ENCODE results near the gene TMEM11. TPM values are rescaled to one million over a fixed set of nuclear protein-coding genes. Genes with fewer than 3 reads are reported as not detected.

The TMEM11 gene
- total RNA-seq, 1 experiment from 2014 or later, result 32.5 TPM

DNA sequence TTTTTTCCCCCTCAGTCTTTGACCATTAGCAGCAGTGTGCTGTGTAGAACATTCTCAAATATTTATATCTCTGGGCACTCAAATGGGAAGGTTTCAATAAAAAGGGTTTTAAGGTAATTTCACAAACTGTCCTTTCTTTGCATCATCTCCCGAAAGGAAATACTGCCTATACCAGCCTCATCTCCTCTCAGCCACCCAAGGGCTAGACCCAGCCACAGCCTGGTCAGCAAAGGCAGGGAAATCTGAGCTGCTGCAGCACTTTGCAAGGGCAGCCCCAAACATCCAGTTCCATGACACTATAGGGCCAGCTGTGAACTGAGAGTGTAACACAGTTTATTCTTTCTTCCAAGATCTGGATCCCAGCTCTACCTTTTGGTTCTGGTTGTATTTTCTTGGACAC lies 28.9 kb downstream of the TMEM11 start:
- H3K27ac ChIP-seq (ENCODE audit: insufficient read length, low read depth, low read length), result no peak overlapping the region
- TF ChIP-seq, protein P1, sequence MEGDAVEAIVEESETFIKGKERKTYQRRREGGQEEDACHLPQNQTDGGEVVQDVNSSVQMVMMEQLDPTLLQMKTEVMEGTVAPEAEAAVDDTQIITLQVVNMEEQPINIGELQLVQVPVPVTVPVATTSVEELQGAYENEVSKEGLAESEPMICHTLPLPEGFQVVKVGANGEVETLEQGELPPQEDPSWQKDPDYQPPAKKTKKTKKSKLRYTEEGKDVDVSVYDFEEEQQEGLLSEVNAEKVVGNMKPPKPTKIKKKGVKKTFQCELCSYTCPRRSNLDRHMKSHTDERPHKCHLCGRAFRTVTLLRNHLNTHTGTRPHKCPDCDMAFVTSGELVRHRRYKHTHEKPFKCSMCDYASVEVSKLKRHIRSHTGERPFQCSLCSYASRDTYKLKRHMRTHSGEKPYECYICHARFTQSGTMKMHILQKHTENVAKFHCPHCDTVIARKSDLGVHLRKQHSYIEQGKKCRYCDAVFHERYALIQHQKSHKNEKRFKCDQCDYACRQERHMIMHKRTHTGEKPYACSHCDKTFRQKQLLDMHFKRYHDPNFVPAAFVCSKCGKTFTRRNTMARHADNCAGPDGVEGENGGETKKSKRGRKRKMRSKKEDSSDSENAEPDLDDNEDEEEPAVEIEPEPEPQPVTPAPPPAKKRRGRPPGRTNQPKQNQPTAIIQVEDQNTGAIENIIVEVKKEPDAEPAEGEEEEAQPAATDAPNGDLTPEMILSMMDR (conservative IDR thresholded peaks at IDR 0.05), result no peak
- H2BK5ac ChIP-seq (ENCODE audit: insufficient read length, low read length), result no peak overlapping the region
- H3K4me3 Mint-ChIP-seq, result no peak overlapping the region
- peaks cover 4% of the 10 kb centered on the region; the same call in 1 of the 2 replicates for H3K4me1 ChIP-seq (ENCODE audit: insufficient read depth, low read length)
- H3K27me3 ChIP-seq (ENCODE audit: insufficient read depth, low read length), result no peaks in the 10 kb centered on the region
- H3K23me2 ChIP-seq (ENCODE audit: insufficient read length, low read depth, low read length, poor library complexity, severe bottlenecking), result no peaks in the 10 kb centered on the region
- no CpG with 5 or more reads among the region's 1 CpG for WGBS (ENCODE audit: extremely low coverage, insufficient read length, low lambda C conversion rate)
- no peaks in the 10 kb centered on the region for H3K79me2 ChIP-seq (ENCODE audit: insufficient read depth, low read length)
- H3K27ac Mint-ChIP-seq, result no peak overlapping the region
- no peaks in the 10 kb centered on the region for H3K9me3 Mint-ChIP-seq
- H3K9me3 ChIP-seq (ENCODE audit: control insufficient read depth, low read depth, low read length), result no peaks in the 10 kb centered on the region
- no peak overlapping the region for H3K4me2 ChIP-seq (ENCODE audit: insufficient read depth, insufficient read length, low read length)
- H3K36me3 Mint-ChIP-seq (ENCODE audit: insufficient read depth in 1 of 3, low read depth in 3 of 3), result peaks cover 2 to 32% (median 20%) of the 10 kb centered on the region in 3 experiments; a peak in 6 of 7 replicates
- H3K56ac ChIP-seq (ENCODE audit: insufficient read length, low read depth, low read length), result no peak overlapping the region
- no peaks in the 10 kb centered on the region for H3K4me1 Mint-ChIP-seq
- H3K27me3 Mint-ChIP-seq (ENCODE audit: low read depth), result no peaks in the 10 kb centered on the region; the same call in 1 of the 2 replicates
- H3K79me1 ChIP-seq (ENCODE audit: insufficient read depth, low read depth, low read length, poor library complexity, severe bottlenecking), result no peaks in the 10 kb centered on the region
- no peak overlapping the region for H3K14ac ChIP-seq (ENCODE audit: insufficient read depth, low read length)
- H3K18ac ChIP-seq (ENCODE audit: insufficient read length, low read depth, low read length), result no peak overlapping the region
- no peak overlapping the region for H2AFZ ChIP-seq (ENCODE audit: low read length)
- no peak overlapping the region for H3T11ph ChIP-seq (ENCODE audit: low read length)
- H4K20me1 ChIP-seq (ENCODE audit: control insufficient read depth, insufficient read depth, insufficient read length), result no peaks in the 10 kb centered on the region
- no peak overlapping the region for H3K23ac ChIP-seq (ENCODE audit: insufficient read length, low read depth, low read length)
- H2BK120ac ChIP-seq (ENCODE audit: low read depth, low read length, poor library complexity, severe bottlenecking), result no peak overlapping the region
- no peak overlapping the region for H4K5ac ChIP-seq (ENCODE audit: insufficient read length, low read depth, low read length)
- no peak overlapping the region for H4K8ac ChIP-seq (replicated peaks; ENCODE audit: insufficient read length, low read depth, low read length)
- no peak overlapping the region for H2AK5ac ChIP-seq (ENCODE audit: insufficient read length, low read length)
- H4K91ac ChIP-seq (ENCODE audit: insufficient read length, low read depth, low read length), result no peak overlapping the region
- no peak overlapping the region for H3K9ac ChIP-seq (ENCODE audit: extremely low read depth, insufficient read length, low read length)
- no peak overlapping the region for H2BK12ac ChIP-seq (ENCODE audit: insufficient read length, low read depth, low read length)
- H2BK15ac ChIP-seq (ENCODE audit: low read depth, low read length), result no peak overlapping the region
- no peak overlapping the region for H2BK20ac ChIP-seq (ENCODE audit: low read depth, low read length, poor library complexity, severe bottlenecking)
- no peak for DNase-seq
- H3K4ac ChIP-seq (ENCODE audit: low read depth, low read length), result no peak overlapping the region
